GM12878 (cell line): ENCODE results near the gene OSMR. TPM values are rescaled to one million over a fixed set of nuclear protein-coding genes. Genes with fewer than 3 reads are reported as not detected.

ENCODE experiments used
- ATAC-seq: fragments of 200-7000 bp; cut with Tn5 transposase; 3 replicates; pipeline ENCODE4 v1.9.1; 2020; ENCODE audit warnings: mild to moderate bottlenecking, moderate library complexity
- BruUV-seq: library from RNA; stranded (reverse); fragments of 400-500 nt; replicated peaks from 2 replicates; lab custom pipeline; 2021; lab: Mats Ljungman, UMichigan
- CTCF ChIA-PET: fragments of 300-600 bp; sonication (Branson Sonifier 250); formaldehyde crosslinking; extraction: SDS; loops from one replicate; lab custom pipeline; 2021; ENCODE audit warnings: inconsistent platforms; lab: Yijun Ruan, JAX
- POLR2A ChIA-PET: fragments of 350-600 bp; formaldehyde crosslinking; extraction: SDS; loops from one replicate; lab custom pipeline; 2021; ENCODE audit warnings: inconsistent platforms; lab: Charles Lee
- RAD21 ChIA-PET: fragments of 300-600 bp; sonication (Branson Sonifier 250); formaldehyde crosslinking; loops from one replicate; lab custom pipeline; 2023; ENCODE audit warnings: antibody characterized with exemption; ENCODE audit not compliant: unreplicated experiment; lab: Charles Lee
- SMC1A ChIA-PET: fragments of 300-600 bp; sonication (Branson Sonifier 250); formaldehyde crosslinking; loops from one replicate; lab custom pipeline; 2023; ENCODE audit not compliant: unreplicated experiment, uncharacterized antibody; lab: Charles Lee
- DNase-seq: peaks from one replicate; pipeline ENCODE4 v3.0.0-alpha.2; 2011; ENCODE audit warnings: low read depth, low spot score
- FAIRE-seq: peaks from 3 replicates; lab custom pipeline; 2011; peaks lifted over from hg19 to GRCh38; lab: Jason Lieb, UNC
- H2AFZ ChIP-seq: 2 replicates; pipeline ENCODE4 v1.6.0; 2011; ENCODE audit warnings: low read depth, low read length, control low read depth; ENCODE audit not compliant: control insufficient read depth
- H3K27ac ChIP-seq: 2 replicates; pipeline ENCODE4 v1.5.1; 2011; ENCODE audit warnings: control low read depth; ENCODE audit not compliant: control insufficient read depth, insufficient read depth
- H3K27me3 ChIP-seq, 2 experiments: replicated peaks in 1 of 2; 2 replicates each; pipeline versions ENCODE4 v1.6.0 to v1.6.1; 2011; ENCODE audit warnings: low read length in 1 of 2; ENCODE audit not compliant: control insufficient read depth in 2 of 2, insufficient read depth in 2 of 2
- H3K36me3 ChIP-seq, 2 experiments: 2 replicates each; pipeline ENCODE4 v1.5.1; 2011; ENCODE audit warnings: low read length in 1 of 2; ENCODE audit not compliant: control insufficient read depth in 2 of 2, insufficient read depth in 2 of 2
- H3K4me1 ChIP-seq: 2 replicates; pipeline ENCODE4 v1.6.1; 2011; ENCODE audit warnings: mild to moderate bottlenecking, low read length, moderate library complexity, mixed read lengths; ENCODE audit not compliant: control insufficient read depth, insufficient read depth
- H3K4me2 ChIP-seq: 2 replicates; pipeline ENCODE4 v1.6.0; 2011; ENCODE audit warnings: control low read depth; ENCODE audit not compliant: control insufficient read depth, insufficient read depth
- H3K4me3 ChIP-seq: fragments of 200-600 bp; sonication (generic); 2 replicates; pipeline ENCODE4 v1.5.1; 2016
- H3K79me2 ChIP-seq: 2 replicates; pipeline ENCODE4 v1.6.0; 2011; ENCODE audit warnings: low read length; ENCODE audit not compliant: control insufficient read depth, insufficient read depth
- H3K9ac ChIP-seq: 2 replicates; pipeline ENCODE4 v1.8.0; 2011; ENCODE audit warnings: low read length, control low read depth, mixed read lengths; ENCODE audit not compliant: control insufficient read depth, insufficient read depth
- H3K9me3 ChIP-seq: replicated peaks from 3 replicates; pipeline ENCODE4 v1.5.1; 2011; ENCODE audit warnings: mild to moderate bottlenecking, low read length; ENCODE audit not compliant: control insufficient read depth, insufficient read depth
- H4K20me1 ChIP-seq: 2 replicates; pipeline ENCODE4 v1.6.0; 2011; ENCODE audit not compliant: control insufficient read depth, insufficient read depth
- ATF7 ChIP-seq: fragments of 450-650 bp; IDR thresholded peaks from 2 replicates; pipeline ENCODE4 v1.6.1; 2016; ENCODE audit warnings: low read depth, mild to moderate bottlenecking
- BCL11A ChIP-seq: IDR thresholded peaks from 2 replicates; pipeline ENCODE4 v1.6.1; 2011; ENCODE audit warnings: low read depth, low read length
- CBX3 ChIP-seq: fragments of 200-600 bp; sonication (generic); IDR thresholded peaks from 2 replicates; pipeline ENCODE4 v1.6.1; 2016; ENCODE audit warnings: low read depth, borderline replicate concordance
- CHD2 ChIP-seq: IDR thresholded peaks from 2 replicates; pipeline ENCODE4 v1.6.1; 2011; ENCODE audit warnings: low read depth, low read length, improper control_type of control experiment, borderline replicate concordance
- EED ChIP-seq: sonication (generic); IDR thresholded peaks from 2 replicates; pipeline ENCODE4 v1.6.1; 2016; ENCODE audit warnings: antibody characterized with exemption, low read depth
- JUNB ChIP-seq: IDR thresholded peaks from 2 replicates; pipeline ENCODE4 v1.6.1; 2016; ENCODE audit warnings: antibody characterized with exemption, mild to moderate bottlenecking
- KAT2A ChIP-seq: conservative IDR thresholded peaks from 2 replicates; pipeline ENCODE4 v1.6.1; 2011; ENCODE audit warnings: low read depth, low read length; ENCODE audit not compliant: control insufficient read depth
- SP1 ChIP-seq: IDR thresholded peaks from one replicate; pipeline ENCODE4 v1.6.1; 2011; ENCODE audit warnings: low read depth, low read length
- TAF1 ChIP-seq: IDR thresholded peaks from 2 replicates; pipeline ENCODE4 v1.6.1; 2011; ENCODE audit warnings: mild to moderate bottlenecking, low read depth, low read length, borderline replicate concordance
- ZNF384 ChIP-seq: IDR thresholded peaks from 2 replicates; pipeline ENCODE4 v1.6.1; 2012; ENCODE audit warnings: low read depth, mild to moderate bottlenecking, low read length, improper control_type of control experiment, borderline replicate concordance
- WGBS: methylation state at CpG from one replicate; pipeline ENCODE4 v1.1.6; 2016; ENCODE audit warnings: low lambda C conversion rate; ENCODE audit not compliant: insufficient replicate concordance, insufficient coverage; ENCODE audit errors: missing lambda C conversion rate; 5-methylcytosine and 5-hydroxymethylcytosine counted together
- in situ Hi-C: fragments of 300-500 bp; cut with MboI; formaldehyde crosslinking; loops from 9 replicates; pipeline ENCODE4 v1.14.3; 2018; ENCODE audit warnings: mixed read lengths
- intact Hi-C: fragments of 100-400 bp; cut with micrococcal nuclease; formaldehyde crosslinking; loops from one replicate; pipeline ENCODE4 v1.14.2; 2022; ENCODE audit not compliant: unreplicated experiment
- polyA plus RNA-seq, 11 experiments: library from polyadenylated mRNA; depleted of rRNA in 4 of 11; unstranded in 6 of 11; stranded (reverse) in 5 of 11; fragments of >200 nt; fragmentation: Nextera tagmentation in 4 of 11; fragmentation: Illumina TruSeq in 1 of 11; extraction: Ambion mirVana in 4 of 11; extraction: Trizol in 1 of 11; gene quantifications; 1 replicate in 1 of 11; 2 replicates in 10 of 11; pipeline versions ENCODE4 v1.2.1 to v1.2.3, GENCODE V29; 2011 to 2016; ENCODE audit warnings: inconsistent platforms in 2 of 11, missing spikeins in 2 of 11, low read depth in 1 of 11
- total RNA-seq, 4 experiments: library from RNA; depleted of rRNA in 3 of 4; stranded (reverse); fragments of >200 nt in 3 of 4; fragmentation: Illumina TruSeq in 1 of 4; extraction: Trizol in 1 of 4; gene quantifications; 2 replicates each; pipeline versions ENCODE4 v1.2.1 to v1.2.3, GENCODE V29; 2013 to 2021
- TF ChIP-seq, protein P1 (sequence below): IDR thresholded peaks from 2 replicates; pipeline ENCODE4 v1.6.1; 2011; ENCODE audit warnings: mild to moderate bottlenecking, low read depth, low read length, moderate library complexity; ENCODE audit not compliant: insufficient replicate concordance

Gene OSMR
- total and polyA plus RNA-seq, 10 of the 15 experiments (the other 5 are each of a cell fraction or from before 2014, with no cell fraction given): 0.03 to 0.05 TPM; not detected in 8

GRCh38 chr5:38925154-38925925, 79.5 kb downstream of the OSMR start:
- no peaks in the 10 kb centered on the region for H3K9me3 ChIP-seq
- 43% methylated on average over 6 of the region's 6 CpGs for WGBS
- ChIA-PET CTCF (interaction anchor here (1.1 to 2.3 kb wide), 2 partner anchors 155 to 509 kb away, joined by 3 to 9 read pairs; no protein-coding TSS in a partner anchor), POLR2A (no interaction called here)
- H3K27ac ChIP-seq: no peak overlapping the region
- BruUV-seq: no TSS peak
- H4K20me1 ChIP-seq: no peaks in the 10 kb centered on the region
- DNase-seq: no peak
- TF ChIP-seq ZNF384: no peak
- no peak for TF ChIP-seq BCL11A
- TF ChIP-seq, protein P1, sequence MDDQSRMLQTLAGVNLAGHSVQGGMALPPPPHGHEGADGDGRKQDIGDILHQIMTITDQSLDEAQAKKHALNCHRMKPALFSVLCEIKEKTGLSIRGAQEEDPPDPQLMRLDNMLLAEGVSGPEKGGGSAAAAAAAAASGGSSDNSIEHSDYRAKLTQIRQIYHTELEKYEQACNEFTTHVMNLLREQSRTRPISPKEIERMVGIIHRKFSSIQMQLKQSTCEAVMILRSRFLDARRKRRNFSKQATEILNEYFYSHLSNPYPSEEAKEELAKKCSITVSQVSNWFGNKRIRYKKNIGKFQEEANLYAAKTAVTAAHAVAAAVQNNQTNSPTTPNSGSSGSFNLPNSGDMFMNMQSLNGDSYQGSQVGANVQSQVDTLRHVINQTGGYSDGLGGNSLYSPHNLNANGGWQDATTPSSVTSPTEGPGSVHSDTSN: no peak
- TF ChIP-seq JUNB: no peak
- TF ChIP-seq EED: no peak
- TF ChIP-seq SP1: no peak
- TF ChIP-seq ATF7: no peak
- no peak for TF ChIP-seq KAT2A
- no peak for TF ChIP-seq CHD2
- TF ChIP-seq TAF1: no peak
- TF ChIP-seq CBX3: no peak
- TF ChIP-seq, all 136 proteins: peak for 0
- Histone ChIP-seq H3K79me2 (no peaks in the 10 kb centered on the region), H3K4me2 (no peak overlapping the region), H3K4me1 (no peaks in the 10 kb centered on the region), H3K9ac (no peak overlapping the region), H3K36me3 (no peaks in the 10 kb centered on the region), H3K4me3 (no peak overlapping the region), H3K27me3 (no peaks in the 10 kb centered on the region), H2AFZ (no peak overlapping the region)
- in situ Hi-C loops: no loop called here
- FAIRE-seq (no peak), ATAC-seq (no peak)
- ChIA-PET SMC1A (no interaction called here), RAD21 (interaction anchor here (1.5 kb wide), 1 partner anchor 156 kb away, joined by 3 read pairs; no protein-coding TSS in a partner anchor)
- intact Hi-C loops: no loop called here
